Suppressor macrophage (primary cell): Measurements from ENCODE around the gene PAK4.
A peak's percentile ranks its signal among the peaks of the same experiment; 100 is the strongest.
"Not testable (repeated sequence)": the region's sequence is repeated elsewhere in the genome, so short reads cannot be mapped to it uniquely, and the experiment has no call there.

ENCODE experiments used
- DNase-seq, 4 experiments: peaks; one replicate each; pipeline ENCODE4 v3.0.0-alpha.2; 2020 to 2022

Gene PAK4

GRCh38 chr19:39100500-39101166, 25.0 kb upstream of the PAK4 start:
- DNase-seq = no peak

- DNase-seq = no peak
These were observed 22.4 kb upstream of the PAK4 start for GRCh38 chr19:39103151-39103550.

DNA sequence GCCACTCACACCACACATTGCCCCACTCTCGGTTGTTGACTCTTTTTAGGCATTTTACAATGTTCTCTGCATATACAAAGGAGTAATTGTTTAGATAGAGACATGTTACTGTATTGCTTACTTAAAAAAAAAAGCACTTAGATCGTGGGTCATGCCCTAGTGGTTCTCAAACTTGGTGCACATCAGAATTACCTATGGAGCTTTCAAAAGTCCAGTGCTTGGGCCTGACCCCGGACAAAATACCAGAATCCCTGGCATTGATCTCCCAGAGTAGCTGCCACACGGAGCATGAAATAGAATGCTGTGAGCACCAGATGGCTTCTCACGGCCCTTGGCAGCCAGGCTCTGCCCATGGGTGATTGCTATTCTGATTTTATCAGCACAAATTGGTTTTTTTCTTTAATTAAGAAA, 21.4 kb upstream of the PAK4 start:
- no peak for DNase-seq

- DNase-seq = no peak
These were observed 19.4 kb upstream of the PAK4 start for GRCh38 chr19:39106194-39106593.

DNA sequence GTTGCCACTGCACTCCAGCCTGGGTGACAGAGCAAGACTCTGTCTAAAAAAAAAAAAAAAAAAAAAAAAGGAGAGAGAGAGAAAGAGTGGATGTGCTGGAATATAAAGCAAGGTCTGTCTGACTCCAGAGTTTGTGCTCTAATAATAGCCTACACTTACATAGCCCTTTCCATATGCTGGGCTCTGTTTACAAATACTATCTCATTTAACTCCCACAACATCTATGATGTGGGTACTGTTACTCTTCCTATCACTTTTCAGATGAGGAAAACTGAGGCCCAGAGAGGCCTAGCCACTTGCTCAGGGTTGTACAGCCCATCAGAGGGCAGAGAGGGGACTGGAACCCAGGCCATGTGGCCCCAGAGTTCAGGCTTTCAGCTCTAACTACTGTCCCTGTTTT, 15.9 kb upstream of the PAK4 start:
- DNase-seq = no peak

GRCh38 chr19:39110263-39110967, 15.2 kb upstream of the PAK4 start:
- peak; percentile 40 to 63 (median 54) for DNase-seq

- no peak for DNase-seq
These were observed 13.9 kb upstream of the PAK4 start for GRCh38 chr19:39111593-39112199.

DNA sequence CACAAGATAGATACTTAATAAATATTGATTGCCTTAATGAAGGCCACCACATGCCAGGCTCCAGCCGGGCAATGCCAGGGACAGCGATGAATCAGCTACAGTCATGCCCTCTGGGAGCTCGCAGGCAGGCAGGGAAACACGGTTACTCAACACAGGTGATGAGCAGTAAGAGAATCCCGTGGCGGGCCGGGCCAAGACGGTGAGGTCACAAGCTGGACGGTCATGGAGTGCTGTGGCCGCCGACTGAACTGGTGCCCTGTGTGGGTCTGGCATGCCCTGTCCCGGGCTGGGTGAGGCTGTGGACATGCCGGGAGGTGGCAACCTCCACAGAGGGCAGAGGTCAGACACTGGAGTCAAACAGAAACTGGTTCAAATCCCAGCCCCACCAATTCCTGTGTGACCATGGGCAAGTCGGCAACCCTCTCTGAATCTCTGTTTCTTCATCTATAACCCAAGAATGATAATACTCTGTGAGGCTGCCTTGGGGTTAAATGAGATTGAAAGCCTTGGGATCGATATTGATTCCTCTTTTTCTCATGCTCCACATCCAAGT, 13.2 kb upstream of the PAK4 start:
- no peak for DNase-seq

DNA sequence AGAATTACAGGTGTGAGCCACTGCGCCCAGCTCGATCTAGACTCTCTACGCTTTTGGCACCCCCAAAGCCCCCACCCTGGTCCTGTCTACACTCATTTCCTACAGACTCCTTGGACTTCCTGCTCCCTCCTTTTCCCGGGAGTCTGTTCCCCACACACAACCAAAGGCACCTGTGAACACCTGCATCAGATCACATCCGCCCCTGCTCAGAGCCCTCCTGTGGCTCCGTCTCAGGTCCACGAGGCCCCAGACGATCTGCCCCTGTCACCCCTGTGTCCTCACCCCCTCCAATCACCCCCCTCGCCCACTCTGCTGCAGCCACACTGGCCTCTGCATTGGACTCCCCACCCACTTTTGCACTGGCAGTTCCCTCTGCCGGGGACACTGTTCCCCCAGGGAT, 12.4 kb upstream of the PAK4 start:
- no peak for DNase-seq

GRCh38 chr19:39115105-39115847, 10.3 kb upstream of the PAK4 start:
- no peak for DNase-seq

DNA sequence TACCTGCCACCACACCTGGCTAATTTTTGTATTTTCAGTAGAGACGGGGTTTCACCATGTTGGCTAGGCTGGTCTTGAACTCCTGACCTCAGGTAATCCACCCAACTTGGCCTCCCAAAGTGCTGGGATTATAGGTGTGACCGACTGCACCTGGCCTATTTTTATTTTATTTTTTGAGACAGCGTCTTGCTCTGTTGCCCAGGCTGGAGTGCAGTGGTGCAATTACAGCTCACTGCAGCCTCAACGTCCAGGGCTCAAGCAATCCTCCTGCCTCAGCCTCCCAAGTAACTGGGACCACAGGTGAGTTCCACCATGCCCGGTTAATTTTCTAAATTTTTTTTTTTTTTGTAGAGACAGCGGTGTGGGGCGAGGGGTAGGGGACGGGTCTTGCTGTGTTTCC, 8.6 kb upstream of the PAK4 start:
- DNase-seq = not testable (repeated sequence)

- no peak for DNase-seq
These were observed 5.8 kb upstream of the PAK4 start for GRCh38 chr19:39119830-39120229.

- DNase-seq = no peak
These were observed 2.5 kb upstream of the PAK4 start for GRCh38 chr19:39122934-39123731.

DNA sequence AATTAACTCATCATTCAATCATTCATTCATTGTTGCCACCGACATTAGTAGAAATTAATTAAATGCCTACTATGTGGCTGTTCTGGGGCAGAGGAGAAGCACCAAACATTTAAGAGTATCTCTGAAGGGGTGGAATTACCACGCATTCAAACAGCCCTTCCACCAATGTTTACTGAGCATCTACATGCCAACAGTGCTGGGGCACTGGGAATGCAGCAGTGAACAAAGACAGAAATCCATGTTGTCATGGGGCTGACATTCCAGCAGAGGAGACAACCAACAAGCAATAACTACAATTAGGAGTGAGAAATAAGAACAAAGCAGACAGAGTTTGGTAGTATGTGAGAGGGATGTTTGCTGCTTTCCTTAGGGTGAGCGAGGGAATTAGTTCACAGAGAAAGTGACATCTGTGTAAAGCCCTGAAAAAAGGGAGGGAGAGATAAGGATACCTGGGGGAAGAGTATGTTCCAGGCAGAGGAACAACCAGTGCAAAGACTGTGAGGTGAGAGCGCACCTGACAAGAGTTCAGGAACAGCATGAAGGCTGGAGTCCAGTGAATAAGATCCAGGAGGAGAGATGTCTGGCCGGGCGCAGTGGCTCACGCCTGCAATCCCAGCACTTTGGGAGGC, 1.3 kb upstream of the PAK4 start:
- no peak for DNase-seq

- no peak for DNase-seq
These were observed 410 bp upstream of the PAK4 start for GRCh38 chr19:39125199-39125553.

GRCh38 chr19:39126312-39127187, 964 bp downstream of the PAK4 start:
- DNase-seq = no peak

GRCh38 chr19:39127812-39128515, 2.4 kb downstream of the PAK4 start:
- DNase-seq = no peak

GRCh38 chr19:39128516-39129079, 3.0 kb downstream of the PAK4 start:
- no peak for DNase-seq

GRCh38 chr19:39129116-39129515, 3.5 kb downstream of the PAK4 start:
- DNase-seq = no peak
